Tibial artery (tissue), 4 donors: ENCODE measurements around the gene NDE1.

Experiments used
- DNase-seq, 2 donors: peaks; one replicate each; pipeline ENCODE4 v3.0.0-alpha.2; 2019
- H3K27ac ChIP-seq, 2 donors: fragments of 200-600 bp; sonication (generic) in 1 of 2; 1 replicate in 1 of 2; 2 replicates in 1 of 2; pipeline ENCODE4 v1.5.1; 2018 to 2019; ENCODE audit warnings: mild to moderate bottlenecking in 1 of 2
- H3K27me3 ChIP-seq, 2 donors: fragments of 200-600 bp; sonication (generic) in 1 of 2; one replicate each; pipeline versions ENCODE4 v1.5.1 to v1.6.0; 2016 to 2019
- H3K36me3 ChIP-seq, 3 donors: fragments of 200-600 bp; sonication (generic) in 2 of 3; one replicate each; pipeline ENCODE4 v1.5.1; 2016 to 2019; ENCODE audit warnings: mild to moderate bottlenecking in 2 of 3
- H3K4me1 ChIP-seq, 4 donors: fragments of 200-600 bp; sonication (generic) in 2 of 4; 1 replicate in 3 of 4; 2 replicates in 1 of 4; pipeline ENCODE4 v1.5.1; 2016 to 2019
- H3K4me3 ChIP-seq, 2 donors: fragments of 200-600 bp; sonication (generic) in 1 of 2; 1 replicate in 1 of 2; 2 replicates in 1 of 2; pipeline ENCODE4 v1.5.1; 2018 to 2019; ENCODE audit warnings: mild to moderate bottlenecking in 2 of 2
- H3K9me3 ChIP-seq, 3 donors: fragments of 200-600 bp; sonication (generic) in 1 of 3; one replicate each; pipeline ENCODE4 v1.5.1; 2016 to 2019
- intact Hi-C: fragments of 100-400 bp; cut with DNase I; formaldehyde crosslinking; loops from one replicate; pipeline ENCODE4 v1.15.0; 2023; ENCODE audit warnings: low total_unique reads
- TF ChIP-seq, protein P1 (sequence below), 2 experiments: fragments of 200-600 bp in 1 of 2; fragments of 450-650 bp in 1 of 2; IDR thresholded peaks; one replicate each; pipeline ENCODE4 v1.5.1; 2017 to 2019; ENCODE audit warnings: antibody characterized with exemption in 2 of 2, mild to moderate bottlenecking in 1 of 2, moderate library complexity in 1 of 2

Gene NDE1

DNA sequence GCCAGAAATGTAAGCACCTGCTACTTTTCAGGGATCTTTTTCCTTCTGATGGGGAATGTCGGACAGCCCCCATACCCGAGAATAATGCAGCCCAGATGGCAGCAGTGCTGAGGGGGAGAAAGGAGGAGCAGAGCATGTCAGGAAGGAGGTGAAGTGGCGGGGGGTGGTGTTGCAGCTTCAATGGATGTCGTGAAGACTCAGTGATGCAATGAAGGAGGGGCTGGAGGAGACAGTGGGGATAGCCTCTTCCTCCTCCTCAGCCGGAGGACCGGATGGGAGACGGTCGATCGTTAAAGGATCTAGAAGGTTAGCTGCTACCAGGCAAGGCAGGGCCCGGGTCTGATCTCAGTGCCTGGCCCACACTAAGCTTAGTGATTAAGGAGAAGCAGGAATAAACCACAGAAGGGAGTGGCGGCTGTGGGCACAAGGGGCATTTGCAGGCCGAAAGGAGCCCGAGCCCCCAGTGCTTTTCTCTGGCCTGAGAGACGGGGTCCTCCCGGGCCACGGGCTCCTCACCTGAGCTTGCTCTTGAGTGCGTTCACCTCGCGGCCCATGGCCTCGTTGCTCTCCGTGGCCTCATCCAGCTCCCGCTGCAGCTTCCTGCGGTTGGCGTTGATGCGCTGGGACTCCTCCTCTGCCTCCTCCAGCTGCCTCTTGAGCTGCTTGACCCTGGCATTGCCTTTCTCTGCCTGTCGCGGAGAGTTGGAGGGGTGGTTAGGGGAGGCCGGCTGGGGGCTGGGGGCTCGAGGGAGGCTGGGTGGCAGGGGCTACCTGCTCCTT lies 64.5 kb downstream of the NDE1 start:
- no peak overlapping the region for H3K4me3 ChIP-seq
- DNase-seq = no peak
- intact Hi-C loops = no loop called here
- peaks cover 100% of the 10 kb centered on the region in 3 donors for H3K36me3 ChIP-seq
- H3K9me3 ChIP-seq = no peaks in the 10 kb centered on the region
- no peak overlapping the region for H3K27ac ChIP-seq
- TF ChIP-seq, protein P1, sequence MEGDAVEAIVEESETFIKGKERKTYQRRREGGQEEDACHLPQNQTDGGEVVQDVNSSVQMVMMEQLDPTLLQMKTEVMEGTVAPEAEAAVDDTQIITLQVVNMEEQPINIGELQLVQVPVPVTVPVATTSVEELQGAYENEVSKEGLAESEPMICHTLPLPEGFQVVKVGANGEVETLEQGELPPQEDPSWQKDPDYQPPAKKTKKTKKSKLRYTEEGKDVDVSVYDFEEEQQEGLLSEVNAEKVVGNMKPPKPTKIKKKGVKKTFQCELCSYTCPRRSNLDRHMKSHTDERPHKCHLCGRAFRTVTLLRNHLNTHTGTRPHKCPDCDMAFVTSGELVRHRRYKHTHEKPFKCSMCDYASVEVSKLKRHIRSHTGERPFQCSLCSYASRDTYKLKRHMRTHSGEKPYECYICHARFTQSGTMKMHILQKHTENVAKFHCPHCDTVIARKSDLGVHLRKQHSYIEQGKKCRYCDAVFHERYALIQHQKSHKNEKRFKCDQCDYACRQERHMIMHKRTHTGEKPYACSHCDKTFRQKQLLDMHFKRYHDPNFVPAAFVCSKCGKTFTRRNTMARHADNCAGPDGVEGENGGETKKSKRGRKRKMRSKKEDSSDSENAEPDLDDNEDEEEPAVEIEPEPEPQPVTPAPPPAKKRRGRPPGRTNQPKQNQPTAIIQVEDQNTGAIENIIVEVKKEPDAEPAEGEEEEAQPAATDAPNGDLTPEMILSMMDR (IDR thresholded peaks at IDR 0.05) = no peak
- H3K27me3 ChIP-seq = no peaks in the 10 kb centered on the region
- H3K4me1 ChIP-seq = no peaks in the 10 kb centered on the region

DNA sequence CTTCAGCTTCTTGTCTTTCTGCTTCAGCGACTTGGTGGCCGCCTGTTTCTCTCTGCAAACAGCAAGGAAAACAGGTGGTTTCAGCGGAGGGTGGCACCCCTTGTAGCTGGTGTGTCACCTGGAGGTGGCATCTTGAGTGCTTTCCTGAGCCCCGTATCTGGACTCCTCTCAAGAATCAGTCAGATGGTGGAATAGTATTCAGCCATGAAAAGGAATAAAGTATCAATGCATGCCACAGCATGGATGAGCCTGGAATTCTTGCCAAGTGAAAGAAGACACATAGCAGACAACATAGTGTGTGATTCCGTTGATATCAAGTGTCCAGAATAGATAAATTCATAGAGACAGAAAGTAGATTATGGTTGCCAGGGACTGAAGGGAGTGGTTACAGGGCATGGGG lies 65.2 kb downstream of the NDE1 start:
- TF ChIP-seq, protein P1 (IDR thresholded peaks at IDR 0.05) = no peak
- Histone ChIP-seq H3K9me3 (no peaks in the 10 kb centered on the region), H3K27me3 (no peaks in the 10 kb centered on the region), H3K4me3 (no peak overlapping the region), H3K4me1 (no peaks in the 10 kb centered on the region), H3K27ac (no peak overlapping the region), H3K36me3 (peaks cover 100% of the 10 kb centered on the region in 3 donors)
- no peak for DNase-seq
- intact Hi-C loops = no loop called here

DNA sequence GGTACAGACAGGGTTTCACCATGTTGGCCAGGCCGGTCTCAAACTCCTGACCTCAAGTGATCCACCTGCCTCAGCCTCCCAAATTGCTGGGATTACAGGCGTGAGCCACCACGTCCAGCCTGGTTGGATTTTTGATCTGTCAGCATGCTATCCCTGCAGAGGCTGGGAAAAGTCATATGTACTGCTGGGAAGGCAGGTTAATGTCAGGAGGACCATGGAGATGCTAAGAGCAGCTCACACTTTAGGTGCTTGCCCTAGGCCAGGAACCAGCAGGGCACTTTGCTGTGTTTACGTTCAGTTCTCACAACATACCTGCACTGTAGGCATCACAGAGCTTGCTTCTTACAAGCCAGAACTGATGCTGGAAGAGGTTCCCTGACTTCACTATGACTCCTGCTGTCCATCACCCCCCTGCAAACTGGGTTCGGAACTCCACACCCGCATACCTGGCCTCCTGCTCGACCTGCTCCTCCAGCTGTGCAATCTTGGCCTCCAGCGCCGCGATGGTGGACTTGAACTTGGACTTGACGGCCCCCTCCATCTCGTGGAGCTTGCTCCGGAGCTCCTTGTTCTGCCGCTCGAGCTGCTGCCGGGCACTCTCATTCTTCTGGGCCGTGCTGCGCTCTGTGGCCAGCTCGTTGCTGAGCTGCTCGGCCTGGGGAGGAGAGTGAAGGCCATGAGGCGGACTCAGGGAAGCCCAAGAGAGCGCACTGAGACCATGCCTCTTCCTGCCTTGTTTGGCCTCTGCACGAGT lies 66.8 kb downstream of the NDE1 start:
- intact Hi-C loops = no loop called here

DNA sequence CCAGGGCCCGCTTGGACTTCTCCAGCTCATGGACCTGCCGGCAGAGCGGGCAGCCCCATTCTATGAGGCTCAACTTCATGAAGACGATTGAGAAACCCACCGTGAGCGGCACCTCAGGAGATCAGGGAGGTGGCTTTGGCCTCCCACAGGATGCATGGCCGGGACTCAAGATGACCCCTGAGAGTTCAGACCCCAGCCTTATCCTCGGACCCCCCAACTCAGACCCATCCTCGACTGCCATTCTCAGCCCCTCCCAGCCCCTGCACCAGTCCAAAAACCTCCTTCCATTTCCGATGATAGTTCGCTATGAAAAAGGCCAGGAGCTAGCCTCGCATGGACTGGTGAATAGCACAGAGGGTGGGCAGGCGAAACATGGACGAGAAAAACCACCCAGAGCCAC lies 71.0 kb downstream of the NDE1 start:
- Histone ChIP-seq H3K27ac (peak overlapping the region in 1 of 2 donors; percentile 12), H3K4me1 (no peaks in the 10 kb centered on the region), H3K36me3 (peaks cover 100% of the 10 kb centered on the region in 3 donors), H3K27me3 (no peaks in the 10 kb centered on the region), H3K9me3 (no peaks in the 10 kb centered on the region), H3K4me3 (no peak overlapping the region)
- intact Hi-C loops = no loop called here
- TF ChIP-seq, protein P1 (IDR thresholded peaks at IDR 0.05) = no peak
- DNase-seq = no peak

More for the DNA sequence above, 66.8 kb downstream of the NDE1 start:
- H3K27me3 ChIP-seq = no peaks in the 10 kb centered on the region
- peaks cover 100% of the 10 kb centered on the region in 3 donors for H3K36me3 ChIP-seq
- TF ChIP-seq, protein P1 (IDR thresholded peaks at IDR 0.05) = no peak
- H3K27ac ChIP-seq = no peak overlapping the region
- no peaks in the 10 kb centered on the region for H3K9me3 ChIP-seq
- H3K4me3 ChIP-seq = no peak overlapping the region
- no peak for DNase-seq
- H3K4me1 ChIP-seq = no peaks in the 10 kb centered on the region

DNA sequence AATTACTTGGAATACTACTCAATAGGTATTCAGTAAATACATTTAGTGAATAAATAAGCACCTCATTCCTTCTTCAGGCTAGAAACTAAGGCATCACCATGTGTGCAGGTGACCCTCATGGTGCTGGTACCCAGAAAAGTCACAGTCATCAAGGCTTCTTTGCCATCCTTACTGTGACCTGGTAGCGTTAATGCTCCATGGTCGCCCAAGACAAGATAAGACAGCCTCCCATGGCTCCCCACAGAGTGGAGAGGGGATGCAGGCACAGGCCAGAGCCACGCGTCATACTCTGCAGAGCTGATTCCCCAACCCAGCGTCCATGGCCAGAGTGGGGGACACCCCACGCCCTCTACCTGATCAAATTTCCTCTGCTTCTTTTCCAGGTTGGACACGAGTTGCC lies 73.8 kb downstream of the NDE1 start:
- intact Hi-C loops = no loop called here
- TF ChIP-seq, protein P1 (IDR thresholded peaks at IDR 0.05) = no peak
- Histone ChIP-seq H3K4me1 (no peaks in the 10 kb centered on the region), H3K4me3 (no peak overlapping the region), H3K9me3 (no peaks in the 10 kb centered on the region), H3K36me3 (peaks cover 100% of the 10 kb centered on the region in 3 donors), H3K27me3 (no peaks in the 10 kb centered on the region), H3K27ac (no peak overlapping the region)
- no peak for DNase-seq
